Lower lobe of right lung (tissue), 2 donors: Measurements from ENCODE around the gene LRRFIP2. TPM values are rescaled to one million over a fixed set of nuclear protein-coding genes. Genes with fewer than 3 reads are reported as not detected.
A peak's percentile ranks its signal among the peaks of the same experiment; 100 is the strongest.

ENCODE experiments used
- ATAC-seq, 2 donors: fragments of 200-7000 bp; cut with Tn5 transposase; one replicate each; pipeline ENCODE4 v1.9.1; 2020 to 2022; ENCODE audit warnings: mild to moderate bottlenecking in 2 of 2, moderate library complexity in 2 of 2
- DNase-seq: peaks from one replicate; pipeline ENCODE4 v3.0.0-alpha.2; 2020
- H3K27ac ChIP-seq: fragments of 200-600 bp; one replicate; pipeline ENCODE4 v1.8.0; 2022
- H3K27me3 ChIP-seq: fragments of 200-600 bp; one replicate; pipeline ENCODE4 v1.8.0; 2022; ENCODE audit warnings: low read depth
- H3K36me3 ChIP-seq: fragments of 200-600 bp; one replicate; pipeline ENCODE4 v1.8.0; 2022; ENCODE audit warnings: mild to moderate bottlenecking
- H3K4me1 ChIP-seq: fragments of 200-600 bp; one replicate; pipeline ENCODE4 v1.8.0; 2022
- H3K4me3 ChIP-seq: fragments of 200-600 bp; one replicate; pipeline ENCODE4 v1.8.0; 2022; ENCODE audit warnings: mild to moderate bottlenecking
- H3K9me3 ChIP-seq: fragments of 200-600 bp; one replicate; pipeline ENCODE4 v1.8.0; 2022
- CTCF ChIP-seq: fragments of 200-600 bp; IDR thresholded peaks from one replicate; pipeline ENCODE4 v1.8.0; 2022; ENCODE audit warnings: antibody characterized with exemption, mild to moderate bottlenecking
- intact Hi-C: fragments of 100-400 bp; cut with DNase I; formaldehyde crosslinking; loops from one replicate; pipeline ENCODE4 v1.11.0; 2022
- total RNA-seq: library from RNA; stranded (reverse); fragmentation: NEBNext Ultra II Directional; extraction: Animal tissue kit (Norgen Biotek cat#: 25700); gene quantifications from one replicate; pipeline ENCODE4 v1.2.1, GENCODE V29; 2021
- donor health status: DM: no; HTN: yes; CAD: no; lungs with severe emphysema.

The LRRFIP2 gene
- total RNA-seq, 1 donor from 2014 or later, result 44.4 TPM

DNA sequence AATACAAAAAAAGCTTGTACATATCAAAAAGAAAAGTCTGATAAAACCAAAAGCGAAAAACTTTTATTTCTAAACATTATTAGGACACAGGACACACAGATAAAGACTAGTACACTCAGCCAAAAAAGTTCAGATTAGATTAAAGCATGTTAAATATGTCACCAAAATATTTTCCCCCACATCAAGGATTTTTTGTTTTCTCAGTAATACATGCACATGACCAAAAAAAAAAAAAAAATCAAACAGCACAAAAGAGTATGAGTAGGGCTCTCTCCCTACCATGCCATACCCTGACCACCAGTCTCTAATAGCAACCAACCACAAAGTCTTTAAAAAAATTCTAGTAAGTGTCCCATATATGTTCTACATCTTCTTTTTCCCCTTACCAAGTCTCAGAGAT lies 77.4 kb downstream of the LRRFIP2 start:
- TF ChIP-seq CTCF, result no peak
- H3K36me3 ChIP-seq, result peaks cover 20% of the 10 kb centered on the region
- intact Hi-C loops, result no loop called here

DNA sequence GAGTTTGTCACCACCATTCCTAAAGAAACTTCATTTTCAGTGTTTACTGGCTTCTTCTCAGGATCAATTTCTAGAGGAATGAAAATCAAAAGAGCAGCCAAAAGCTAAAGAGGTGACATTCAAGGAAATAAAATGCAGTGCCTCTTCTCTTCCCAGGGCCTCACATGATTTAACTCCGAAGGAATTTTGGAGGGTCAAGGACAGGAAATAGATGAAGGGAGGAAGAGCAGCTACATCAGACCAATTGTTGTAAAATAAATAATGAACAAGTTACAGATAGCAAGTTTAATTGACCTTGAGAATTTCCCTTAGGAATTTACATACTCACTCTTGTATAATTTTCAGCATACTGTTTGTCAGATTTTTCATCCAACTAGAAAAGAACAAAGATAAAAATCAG lies 78.1 kb downstream of the LRRFIP2 start:
- Histone ChIP-seq H3K4me3 (no peak overlapping the region), H3K9me3 (no peaks in the 10 kb centered on the region), H3K4me1 (peaks cover 20% of the 10 kb centered on the region), H3K27ac (peak overlapping the region; percentile 18), H3K27me3 (no peaks in the 10 kb centered on the region), H3K36me3 (peaks cover 26% of the 10 kb centered on the region)
- TF ChIP-seq CTCF, result no peak
- DNase-seq, result no peak
- intact Hi-C loops, result no loop called here
- peak in 1 of 2 donors; percentile 35 for ATAC-seq

More for the DNA sequence above, 77.4 kb downstream of the LRRFIP2 start:
- no peak overlapping the region for H3K4me3 ChIP-seq
- ATAC-seq, result no peak
- H3K4me1 ChIP-seq, result peaks cover 20% of the 10 kb centered on the region
- no peaks in the 10 kb centered on the region for H3K9me3 ChIP-seq
- H3K27me3 ChIP-seq, result no peaks in the 10 kb centered on the region
- DNase-seq, result no peak
- H3K27ac ChIP-seq, result no peak overlapping the region

DNA sequence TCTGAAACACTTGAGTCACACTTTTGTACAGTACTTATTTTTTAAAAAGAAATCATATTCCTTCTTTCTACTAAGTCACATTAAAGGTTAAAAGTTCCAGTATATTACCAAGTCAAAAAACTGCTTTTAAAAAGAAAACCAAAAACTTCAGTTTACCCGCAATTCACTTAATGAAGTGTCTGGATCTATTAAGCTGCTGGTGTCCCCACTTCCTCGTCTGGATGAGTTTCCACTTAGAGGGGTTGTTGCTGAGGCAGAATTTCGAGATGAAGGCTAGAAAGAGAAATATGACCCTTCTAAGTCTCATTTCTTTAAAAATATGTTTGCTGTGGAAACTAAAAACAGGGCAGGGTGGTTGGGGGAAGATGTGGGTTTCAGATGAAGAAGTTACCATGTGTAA lies 79.7 kb downstream of the LRRFIP2 start:
- Histone ChIP-seq H3K36me3 (peaks cover 40% of the 10 kb centered on the region), H3K4me3 (no peak overlapping the region), H3K9me3 (no peaks in the 10 kb centered on the region), H3K27ac (no peak overlapping the region), H3K27me3 (no peaks in the 10 kb centered on the region), H3K4me1 (peaks cover 20% of the 10 kb centered on the region)
- TF ChIP-seq CTCF, result no peak
- intact Hi-C loops, result no loop called here
- no peak for ATAC-seq
- no peak for DNase-seq

DNA sequence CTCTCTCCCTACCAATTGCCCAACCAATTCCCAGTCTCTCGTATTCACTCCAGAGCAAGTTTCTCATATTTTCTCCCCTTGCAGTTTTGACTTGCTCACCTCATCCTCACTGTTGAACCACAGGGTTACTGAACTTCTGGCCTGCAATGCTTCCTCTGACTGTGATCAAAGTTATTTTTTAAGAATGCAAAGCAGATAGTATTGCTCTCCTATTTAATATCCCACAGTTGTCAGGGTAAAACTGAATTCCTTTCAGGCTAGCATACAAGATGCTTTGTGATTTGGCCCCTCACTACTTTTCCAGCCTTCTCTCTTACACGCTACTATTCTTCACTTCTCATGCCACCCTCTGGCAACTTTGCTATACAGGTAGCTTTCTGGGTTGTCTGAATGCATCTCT lies 80.9 kb downstream of the LRRFIP2 start:
- intact Hi-C loops, result no loop called here
- Histone ChIP-seq H3K36me3 (peaks cover 47% of the 10 kb centered on the region), H3K4me1 (peaks cover 20% of the 10 kb centered on the region), H3K9me3 (no peaks in the 10 kb centered on the region), H3K27ac (no peak overlapping the region), H3K4me3 (no peak overlapping the region), H3K27me3 (no peaks in the 10 kb centered on the region)
- no peak for TF ChIP-seq CTCF
- ATAC-seq (no peak), DNase-seq (no peak)

DNA sequence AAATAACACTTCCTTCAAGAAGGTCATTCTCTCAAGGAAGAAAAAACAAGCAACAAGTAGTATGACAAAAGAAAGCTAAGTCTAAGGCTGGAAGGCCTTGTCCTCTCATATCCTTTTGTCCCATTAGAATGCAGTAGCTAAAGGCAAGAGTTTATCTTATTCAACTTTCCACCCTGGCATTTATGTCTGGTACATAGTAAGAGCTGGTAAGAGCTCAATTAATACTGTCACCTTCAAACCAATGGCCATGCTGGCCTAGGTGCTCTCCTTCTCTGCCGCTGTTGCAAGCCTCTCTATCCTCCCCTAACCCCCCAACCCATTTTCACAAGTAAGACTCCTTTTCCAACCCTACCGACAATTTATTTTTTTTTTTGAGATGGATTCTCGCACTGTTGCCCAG lies 81.9 kb downstream of the LRRFIP2 start:
- peaks cover 57% of the 10 kb centered on the region for H3K36me3 ChIP-seq
- intact Hi-C loops, result no loop called here
- DNase-seq, result no peak
- no peaks in the 10 kb centered on the region for H3K9me3 ChIP-seq
- H3K4me3 ChIP-seq, result no peak overlapping the region
- peaks cover 15% of the 10 kb centered on the region for H3K4me1 ChIP-seq
- no peaks in the 10 kb centered on the region for H3K27me3 ChIP-seq
- no peak overlapping the region for H3K27ac ChIP-seq
- no peak for TF ChIP-seq CTCF
- no peak for ATAC-seq

DNA sequence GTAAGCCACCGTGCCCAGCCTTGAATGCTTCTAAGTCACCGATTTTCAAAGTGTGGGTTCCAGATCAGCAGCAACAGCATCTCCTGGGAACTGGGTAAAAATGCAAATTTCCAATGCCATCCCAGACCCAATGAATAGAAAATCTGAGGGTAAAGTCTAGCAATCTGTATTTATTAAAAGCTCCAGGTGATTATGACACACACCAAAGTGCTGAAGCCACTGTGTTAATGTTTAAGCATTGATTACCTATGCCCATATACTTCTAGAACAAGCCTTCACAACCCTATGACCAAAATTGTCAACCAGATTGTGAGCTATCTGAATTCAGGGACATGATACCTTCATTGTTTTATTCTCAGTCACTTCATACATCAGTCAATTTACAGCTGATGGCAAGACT lies 86.5 kb downstream of the LRRFIP2 start:
- H3K27ac ChIP-seq, result no peak overlapping the region
- no peaks in the 10 kb centered on the region for H3K9me3 ChIP-seq
- peaks cover 51% of the 10 kb centered on the region for H3K36me3 ChIP-seq
- no peaks in the 10 kb centered on the region for H3K4me1 ChIP-seq
- TF ChIP-seq CTCF, result no peak
- no peak for DNase-seq
- ATAC-seq, result no peak
- intact Hi-C loops, result no loop called here
- H3K4me3 ChIP-seq, result no peak overlapping the region
- no peaks in the 10 kb centered on the region for H3K27me3 ChIP-seq
